GM18526 (cell line): Measurements from ENCODE around the gene C7orf33.

Source experiments
- POLR2A ChIP-seq: IDR thresholded peaks from 3 replicates; pipeline ENCODE4 v1.6.1; 2011; ENCODE audit not compliant: insufficient read length; ENCODE audit errors: extremely low read depth

C7orf33 gene

GRCh38 chr7:148590471-148590870, at the start of gene C7orf33:
Gene C7orf33, plus strand, starts transcription at chr7:148590766. Its CDS starts 160 bp downstream, at chr7:148590926.
- TF ChIP-seq POLR2A = no peak

GRCh38 chr7:148541891-148542504, 48.6 kb upstream of the C7orf33 start:
- TF ChIP-seq POLR2A = no peak

GRCh38 chr7:148543302-148543701, 47.3 kb upstream of the C7orf33 start:
- TF ChIP-seq POLR2A = no peak

GRCh38 chr7:148545172-148545571, 45.4 kb upstream of the C7orf33 start:
- no peak for TF ChIP-seq POLR2A

- no peak for TF ChIP-seq POLR2A
These were observed 44.6 kb upstream of the C7orf33 start for GRCh38 chr7:148545932-148546331.

- no peak for TF ChIP-seq POLR2A
These were observed 43.7 kb upstream of the C7orf33 start for GRCh38 chr7:148546857-148547256.

GRCh38 chr7:148547951-148548350, 42.6 kb upstream of the C7orf33 start:
- TF ChIP-seq POLR2A = no peak

GRCh38 chr7:148553979-148554378, 36.6 kb upstream of the C7orf33 start:
- no peak for TF ChIP-seq POLR2A

- no peak for TF ChIP-seq POLR2A
These were observed 33.7 kb upstream of the C7orf33 start for GRCh38 chr7:148556892-148557291.

- no peak for TF ChIP-seq POLR2A
These were observed 31.7 kb upstream of the C7orf33 start for GRCh38 chr7:148558914-148559313.

GRCh38 chr7:148561099-148561498, 29.5 kb upstream of the C7orf33 start:
- no peak for TF ChIP-seq POLR2A

GRCh38 chr7:148563583-148564274, 26.8 kb upstream of the C7orf33 start:
- no peak for TF ChIP-seq POLR2A

- no peak for TF ChIP-seq POLR2A
These were observed 23.8 kb upstream of the C7orf33 start for GRCh38 chr7:148566736-148567135.

- no peak for TF ChIP-seq POLR2A
These were observed 23.0 kb upstream of the C7orf33 start for GRCh38 chr7:148567524-148567923.

GRCh38 chr7:148570510-148570909, 20.1 kb upstream of the C7orf33 start:
- TF ChIP-seq POLR2A = no peak

GRCh38 chr7:148571381-148571780, 19.2 kb upstream of the C7orf33 start:
- no peak for TF ChIP-seq POLR2A

GRCh38 chr7:148572067-148572522, 18.5 kb upstream of the C7orf33 start:
- no peak for TF ChIP-seq POLR2A
